ENCODE measurements around the gene ASAP3.

The ASAP3 gene

DNA sequence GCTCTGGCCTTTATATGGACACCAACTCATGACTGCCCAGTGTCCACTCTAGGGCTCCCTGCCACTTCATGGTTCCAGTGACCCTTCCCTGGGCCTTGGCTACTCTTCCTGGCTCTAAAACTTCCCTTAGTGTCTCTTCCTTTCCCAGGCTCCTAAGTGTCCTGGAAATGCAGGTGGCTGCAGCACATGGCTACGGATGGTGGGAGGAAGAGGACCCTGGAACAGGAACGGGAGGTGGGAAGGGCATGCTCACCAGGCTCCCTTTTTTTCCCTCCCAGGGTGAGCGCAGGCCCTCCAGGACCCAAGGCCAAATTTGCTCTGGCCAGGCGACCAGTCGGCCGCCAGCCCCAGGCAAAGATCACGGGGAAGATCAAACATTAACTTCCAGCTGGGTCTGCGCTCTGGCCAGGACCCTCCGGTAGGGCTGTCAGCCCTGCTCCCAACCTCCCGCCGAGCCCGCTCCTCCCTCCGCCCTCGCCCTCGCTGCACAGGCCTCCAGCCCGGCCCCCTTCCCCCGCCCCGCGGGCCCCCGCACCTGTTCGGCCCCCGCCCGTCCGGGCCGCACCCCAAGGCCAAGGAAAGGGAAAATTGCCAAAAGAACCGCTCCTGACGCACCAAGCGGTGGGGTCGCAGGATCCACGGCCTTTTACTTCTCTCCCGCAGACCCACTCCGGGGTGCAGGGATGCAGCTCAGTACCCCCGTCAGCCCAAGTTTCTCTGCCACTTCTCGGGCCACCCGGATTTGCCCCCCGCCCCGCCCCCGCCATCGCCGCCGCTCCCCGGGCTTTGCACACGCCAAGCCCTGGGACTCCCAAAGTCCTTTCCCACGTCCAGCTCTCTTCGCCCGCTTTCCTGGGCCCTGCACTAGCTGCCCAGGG, 60.3 kb downstream of the ASAP3 start:
- DNase-seq (ENCODE audit: low read depth) = no peak

DNA sequence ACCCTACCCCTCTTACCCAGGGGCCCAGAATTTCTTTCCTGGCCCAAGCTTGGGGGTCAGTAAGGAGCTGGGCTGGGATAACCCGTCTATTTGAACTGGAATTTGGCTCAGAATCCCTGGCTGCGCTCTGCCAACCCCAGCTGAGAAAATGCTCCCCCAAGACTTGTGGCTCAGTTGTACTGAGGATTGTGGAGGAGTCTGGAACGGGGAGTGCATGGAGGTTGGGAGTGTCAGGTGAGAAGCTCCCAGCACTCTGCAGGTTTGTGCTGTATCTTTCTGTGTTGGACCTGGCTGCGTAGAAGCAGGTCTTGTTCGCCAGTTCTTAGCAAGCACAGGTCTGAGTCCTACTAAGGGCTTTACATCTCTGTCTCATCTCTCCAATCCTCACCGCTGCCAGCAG, 61.0 kb downstream of the ASAP3 start:
- DNase-seq (ENCODE audit: low read depth) = no peak

DNA sequence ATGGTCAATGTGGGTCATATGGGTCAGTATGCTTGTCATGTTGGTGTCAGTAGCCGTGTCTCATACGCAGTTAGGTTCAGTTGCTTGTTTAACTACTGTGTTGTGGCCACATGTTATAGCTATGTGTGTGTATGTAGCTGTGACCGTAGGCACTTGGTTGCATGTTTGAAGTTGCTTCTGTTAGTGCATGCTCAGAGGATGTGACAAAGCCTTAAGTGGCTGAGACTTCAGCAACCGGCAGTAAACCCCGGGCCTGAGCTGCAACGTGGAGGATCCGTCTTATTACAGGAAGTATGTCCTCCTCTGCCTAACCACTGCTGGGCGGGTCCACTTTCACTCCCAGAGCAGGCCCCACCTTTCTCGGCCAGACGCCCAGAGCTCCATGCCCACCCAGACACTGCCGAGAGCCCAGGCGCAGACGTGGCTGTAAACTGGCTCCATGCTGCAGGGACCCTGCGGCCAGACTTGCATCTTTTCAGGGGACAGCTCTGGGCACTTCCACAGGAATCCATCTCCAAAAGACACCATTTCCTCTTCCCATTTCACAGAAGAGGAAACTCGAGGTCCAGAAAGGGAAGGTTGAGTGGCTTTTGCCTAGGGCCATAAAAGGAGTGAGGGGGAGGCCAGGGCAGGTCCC, 61.6 kb downstream of the ASAP3 start:
- DNase-seq (ENCODE audit: low read depth) = peak; percentile 81

DNA sequence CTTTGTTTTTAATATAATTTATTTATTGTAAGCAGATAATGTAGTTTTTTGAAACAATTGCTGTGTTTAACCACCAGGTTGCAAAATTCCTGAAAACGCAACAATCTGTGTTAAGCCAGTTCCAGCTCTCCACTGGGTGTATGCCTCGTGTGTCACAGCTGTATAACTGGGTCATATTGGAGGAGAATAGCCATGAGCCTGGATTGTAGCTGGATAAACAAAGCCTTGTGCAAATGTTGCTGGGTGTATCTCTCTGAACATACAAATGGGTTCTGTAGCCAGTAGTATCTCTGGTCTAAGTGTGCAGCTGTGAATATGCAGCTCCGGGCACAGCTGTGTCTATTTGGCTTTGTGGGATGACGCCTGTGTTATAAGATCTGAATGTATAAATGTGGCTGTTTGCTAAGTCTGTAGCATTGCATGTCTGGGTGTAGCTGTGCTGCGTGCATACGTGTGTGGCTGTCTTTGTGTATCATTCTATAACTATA, 62.2 kb downstream of the ASAP3 start:
- peak; percentile 79 for DNase-seq (ENCODE audit: low read depth)

DNA sequence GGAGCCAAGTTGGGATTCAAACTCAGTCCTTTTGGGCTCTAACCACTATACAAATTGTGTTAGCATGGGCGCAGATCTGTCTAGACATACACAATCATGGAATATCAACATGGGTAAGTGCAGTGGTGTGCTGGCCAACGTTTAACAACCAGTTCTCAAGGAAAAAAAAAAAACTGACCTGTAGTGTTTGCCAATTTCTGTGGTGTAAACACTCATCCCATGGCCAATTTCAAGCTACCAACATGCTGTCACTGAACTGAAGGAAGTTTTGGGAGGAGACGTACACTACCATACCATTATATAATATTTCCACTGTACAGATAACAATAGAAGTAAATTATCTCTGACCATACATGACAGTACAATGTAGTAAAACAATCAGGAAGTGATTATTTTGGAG, 62.6 kb downstream of the ASAP3 start:
- no peak for DNase-seq (ENCODE audit: low read depth)

DNA sequence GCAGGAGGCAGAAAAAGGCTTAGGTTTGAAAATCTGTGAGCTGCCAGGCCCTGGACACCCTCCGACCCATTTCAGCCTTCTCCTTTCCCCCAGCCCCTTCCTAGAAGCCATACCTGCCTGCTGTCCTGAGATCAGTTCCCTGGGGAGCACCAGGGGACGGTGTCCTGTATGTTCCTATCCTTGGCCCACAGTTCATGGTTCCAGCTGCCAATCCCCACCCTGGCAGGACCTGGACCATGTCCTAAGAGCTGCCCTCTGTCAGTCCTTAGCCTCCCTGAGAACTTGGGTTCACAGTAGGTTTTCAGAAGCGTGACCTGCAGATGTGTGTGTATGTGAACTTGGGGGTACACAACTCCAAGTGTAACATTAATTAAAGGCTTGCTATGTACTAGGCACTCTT, 63.2 kb downstream of the ASAP3 start:
- no peak for DNase-seq (ENCODE audit: low read depth)

DNA sequence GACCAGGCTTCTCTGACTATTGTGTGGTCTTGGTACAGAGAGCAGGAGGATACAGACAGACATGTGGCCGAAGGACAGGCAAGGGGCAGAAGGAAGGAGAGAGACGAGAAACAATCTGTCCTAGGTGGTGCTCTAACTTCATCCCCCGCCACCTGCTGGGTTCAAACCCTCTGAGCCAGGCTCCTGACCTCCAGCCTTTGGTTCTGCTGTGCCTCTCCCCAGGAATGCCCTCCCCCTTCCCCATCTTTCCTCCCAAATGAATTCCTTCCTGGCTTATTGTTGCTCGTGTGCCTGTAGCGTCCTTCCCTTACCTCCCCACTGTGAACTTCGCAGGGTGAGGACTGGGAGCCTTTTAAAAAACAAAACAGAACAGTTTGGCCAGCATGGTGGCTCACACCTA, 64.8 kb downstream of the ASAP3 start:
- DNase-seq (ENCODE audit: low read depth) = no peak

DNA sequence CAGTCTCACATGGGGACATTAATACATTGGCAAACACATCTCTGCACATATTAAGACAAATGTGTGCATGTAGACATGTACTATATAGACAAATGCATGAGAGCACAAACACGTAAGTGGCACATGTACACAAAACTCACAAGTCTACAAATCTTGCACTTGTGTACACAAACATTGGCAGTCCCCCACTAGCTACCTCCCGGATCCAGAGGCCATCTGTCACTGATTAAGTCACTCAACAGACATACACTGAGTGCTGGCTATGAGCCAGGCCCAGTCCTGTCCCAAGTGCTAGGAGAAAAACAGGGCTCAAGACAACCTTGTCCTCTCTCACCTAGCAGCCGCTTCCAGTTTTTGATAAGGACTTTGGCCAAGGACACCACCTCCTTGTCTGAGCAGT, 66.4 kb downstream of the ASAP3 start:
- DNase-seq (ENCODE audit: low read depth) = no peak

DNA sequence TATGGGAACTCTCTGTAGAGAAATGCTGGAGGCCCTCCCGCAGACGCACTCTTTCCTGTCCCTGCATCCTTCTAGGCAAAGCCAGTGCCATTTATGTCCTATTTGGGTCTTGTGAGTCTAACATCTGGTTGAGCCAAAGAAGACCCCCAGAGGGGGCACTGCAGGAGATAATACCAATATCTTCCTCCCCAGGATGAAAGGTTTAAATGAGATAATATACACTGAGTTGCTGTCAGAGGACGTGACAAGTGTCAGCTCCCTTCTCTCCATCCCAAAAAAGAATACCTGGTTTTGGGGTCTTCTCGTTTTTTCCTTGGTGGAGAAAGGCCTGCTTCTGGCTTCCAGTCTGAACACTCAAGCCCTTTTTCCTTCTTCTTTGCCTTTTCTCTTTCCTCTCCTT, 67.0 kb downstream of the ASAP3 start:
- DNase-seq (ENCODE audit: low read depth) = no peak

DNA sequence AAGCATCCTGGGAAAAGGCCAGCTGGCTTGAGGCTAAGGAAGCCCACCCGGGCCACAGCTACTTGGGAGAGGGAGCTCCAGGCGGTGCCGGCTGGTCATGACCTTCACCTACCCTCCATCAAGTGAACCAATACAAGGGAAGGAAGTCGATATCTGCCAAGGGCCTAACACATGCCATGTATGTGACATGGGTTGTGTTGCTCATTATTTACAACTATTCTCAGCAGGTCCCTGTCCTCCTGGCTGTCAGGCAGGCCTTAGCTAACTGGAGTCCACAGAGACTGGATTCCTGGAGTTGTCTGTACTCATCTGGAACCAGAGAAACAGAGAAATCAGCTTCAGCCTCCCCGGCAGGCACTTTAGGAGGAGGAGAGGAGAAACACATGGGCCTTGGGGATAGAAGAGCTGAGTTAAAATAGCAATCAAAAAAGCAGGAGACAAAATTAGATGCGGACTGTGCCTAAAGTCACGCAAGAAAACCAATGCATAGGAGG, 75.1 kb downstream of the ASAP3 start:
- no peak for DNase-seq (ENCODE audit: low read depth)

DNA sequence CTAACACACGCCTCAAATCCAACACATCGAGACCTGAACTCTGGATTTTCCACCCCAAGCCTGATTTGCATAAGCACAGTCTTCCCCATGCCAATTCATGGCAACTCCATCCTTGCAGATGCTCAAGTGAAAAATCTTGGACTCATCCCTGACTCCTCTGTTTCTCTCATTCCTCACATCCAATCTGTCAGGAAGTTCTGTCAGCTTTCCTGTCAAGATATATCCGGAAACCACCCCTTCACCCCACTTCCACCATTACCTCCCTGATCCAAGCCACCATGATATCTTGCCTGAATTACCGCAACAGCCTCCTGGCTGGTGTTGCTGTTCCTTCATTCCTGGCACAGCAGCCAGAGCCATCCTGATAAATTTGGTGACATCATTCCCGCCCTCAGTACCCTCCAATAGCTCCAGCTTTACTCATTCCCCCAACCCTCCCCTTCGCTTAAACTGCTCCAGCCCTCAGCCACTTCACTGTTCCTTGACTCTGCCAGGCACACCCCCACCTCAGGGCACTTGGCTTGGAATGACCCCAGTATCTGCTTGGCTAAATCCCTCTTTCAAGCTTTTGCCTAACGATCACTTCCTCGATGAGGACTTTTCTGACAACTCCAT, 76.9 kb downstream of the ASAP3 start:
- DNase-seq (ENCODE audit: low read depth) = no peak

DNA sequence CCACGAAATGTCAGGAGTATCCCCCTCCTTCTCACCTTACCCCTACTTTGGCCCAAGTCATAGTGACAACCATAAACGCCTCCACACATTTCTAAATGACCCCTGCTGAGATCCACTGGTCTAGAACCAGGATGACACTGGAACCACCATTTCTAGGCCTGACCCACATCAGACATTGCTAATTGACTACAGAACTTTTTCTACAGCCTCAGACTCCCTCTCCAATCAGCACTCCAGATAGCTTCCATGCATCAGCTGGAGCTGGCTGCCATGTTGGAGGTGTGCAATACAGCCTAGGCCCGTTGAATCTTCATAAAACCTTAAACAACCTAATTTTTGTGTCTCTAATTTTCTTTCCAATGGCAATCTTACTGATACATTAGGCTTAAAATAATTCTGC, 78.0 kb downstream of the ASAP3 start:
- no peak for DNase-seq (ENCODE audit: low read depth)

DNA sequence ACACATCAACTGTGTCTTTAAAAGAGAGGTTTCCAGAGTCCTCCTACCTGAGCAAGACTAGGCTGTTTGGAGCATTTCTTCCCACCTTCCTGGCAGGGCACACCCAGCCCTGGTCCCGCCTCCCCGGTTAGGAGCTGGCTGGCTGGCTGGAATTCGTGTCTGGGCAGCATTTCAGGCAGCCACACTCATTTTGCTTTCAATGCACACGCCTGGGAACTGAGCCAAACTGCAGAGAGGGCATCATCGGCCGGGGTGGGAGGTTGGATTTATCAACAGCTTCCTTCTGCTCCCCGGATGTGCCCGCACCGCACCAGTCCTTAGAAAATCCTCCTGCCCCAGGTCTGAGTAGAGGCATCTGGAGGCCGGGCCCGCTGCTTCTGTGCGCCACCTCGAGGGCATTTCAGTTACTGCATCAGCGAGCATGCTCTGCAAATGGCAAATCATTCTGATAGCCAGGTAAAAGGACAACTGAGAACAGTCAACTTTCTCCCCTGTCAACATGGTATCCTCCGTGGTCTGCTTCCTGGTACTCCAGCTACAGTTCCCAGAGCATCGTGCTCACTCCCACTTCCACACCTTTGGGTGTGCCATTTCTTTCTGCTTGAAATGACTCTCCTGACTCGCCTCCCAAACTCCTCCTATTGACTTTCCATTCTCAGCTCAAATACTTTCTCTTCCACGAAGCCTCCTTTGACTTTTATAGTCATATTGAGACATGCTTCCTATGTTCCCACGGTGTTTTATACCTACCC, 80.1 kb downstream of the ASAP3 start:
- DNase-seq (ENCODE audit: low read depth) = peak; percentile 90

DNA sequence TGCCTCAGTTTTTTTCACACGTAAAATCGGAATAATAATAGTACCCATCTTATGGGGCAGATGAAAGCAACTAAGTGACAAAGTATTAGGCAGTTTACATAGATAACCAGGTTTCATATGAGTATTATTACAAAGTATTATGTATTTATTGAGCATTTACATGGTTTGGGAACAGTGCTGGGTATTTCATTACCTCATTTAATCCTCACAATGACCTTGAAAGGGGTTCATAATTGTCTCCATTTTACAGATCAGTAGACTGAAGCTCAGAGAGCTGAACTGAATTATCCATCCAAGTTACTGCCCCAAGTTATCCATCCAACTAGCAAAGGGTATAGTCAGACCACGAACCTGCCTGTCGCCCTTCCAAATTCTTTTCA, 80.6 kb downstream of the ASAP3 start:
- DNase-seq (ENCODE audit: low read depth) = no peak

DNA sequence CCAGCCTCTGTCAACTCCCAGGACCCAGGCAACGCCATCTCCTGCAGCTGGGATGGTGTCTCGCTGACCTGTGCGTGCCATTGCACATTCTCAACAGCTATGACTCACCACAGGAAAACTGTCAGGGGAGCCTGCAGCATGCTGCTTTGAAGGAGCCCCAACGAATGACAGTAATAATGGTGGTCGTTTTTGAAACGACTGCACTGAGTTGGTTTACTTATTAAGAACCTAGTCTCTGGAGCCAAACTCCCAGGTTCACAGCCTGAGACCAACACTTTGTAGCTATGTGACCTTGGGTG, 81.0 kb downstream of the ASAP3 start:
- DNase-seq (ENCODE audit: low read depth) = peak; percentile 78

DNA sequence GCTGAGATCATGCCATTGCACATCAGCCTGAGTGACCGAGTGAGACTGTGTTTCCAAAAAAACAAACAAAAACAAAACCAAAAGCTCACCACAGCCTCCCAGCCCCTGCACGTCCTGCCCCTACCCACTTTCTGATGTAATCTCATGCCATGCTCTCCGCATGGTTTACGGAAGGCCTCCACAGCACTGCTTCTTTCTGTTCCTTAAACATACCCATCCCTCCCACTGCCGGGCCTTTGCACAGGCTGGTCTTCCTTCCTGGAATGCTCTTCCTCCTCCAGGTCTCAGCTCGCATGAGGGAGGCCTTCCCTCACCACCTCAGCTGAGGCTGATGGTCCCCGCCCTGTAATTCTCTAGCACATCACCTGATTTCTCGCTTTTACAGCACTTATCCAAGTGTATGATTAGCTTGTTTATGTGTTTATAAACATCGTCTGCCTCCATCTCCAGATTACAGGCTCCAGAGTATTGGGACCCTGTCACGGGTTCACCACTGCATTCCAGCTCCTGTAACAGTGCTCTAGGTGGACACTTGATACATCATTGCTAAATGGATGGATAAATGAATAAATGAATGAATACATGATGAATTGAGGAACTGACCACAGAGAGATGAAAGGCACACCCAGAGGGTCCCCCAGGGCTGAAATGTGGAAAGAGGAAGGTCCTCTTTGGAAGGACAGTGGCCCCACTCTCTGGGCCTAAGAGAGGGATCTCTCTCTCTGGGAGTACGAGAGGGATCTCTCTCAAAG, 81.5 kb downstream of the ASAP3 start:
- no peak for DNase-seq (ENCODE audit: low read depth)

DNA sequence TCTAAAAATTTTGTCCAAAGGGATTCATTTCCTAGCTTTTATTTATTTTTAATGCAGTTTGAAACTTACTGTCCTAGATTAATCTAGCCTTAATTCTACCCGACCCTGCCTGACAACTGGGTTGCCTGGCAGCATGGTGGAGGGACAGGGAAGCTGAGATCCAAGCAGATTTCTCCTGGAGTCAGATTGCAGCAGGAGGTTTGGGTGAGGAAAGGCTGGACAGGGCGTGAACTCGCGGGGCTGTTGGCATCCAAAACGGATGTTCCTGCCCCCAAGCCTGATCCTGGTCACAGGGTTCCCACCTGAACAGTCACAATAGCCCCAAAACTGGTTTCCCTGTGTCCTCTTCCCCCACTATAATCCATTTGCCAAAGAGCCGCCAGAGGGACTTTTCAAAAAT, 82.7 kb downstream of the ASAP3 start:
- no peak for DNase-seq (ENCODE audit: low read depth)

DNA sequence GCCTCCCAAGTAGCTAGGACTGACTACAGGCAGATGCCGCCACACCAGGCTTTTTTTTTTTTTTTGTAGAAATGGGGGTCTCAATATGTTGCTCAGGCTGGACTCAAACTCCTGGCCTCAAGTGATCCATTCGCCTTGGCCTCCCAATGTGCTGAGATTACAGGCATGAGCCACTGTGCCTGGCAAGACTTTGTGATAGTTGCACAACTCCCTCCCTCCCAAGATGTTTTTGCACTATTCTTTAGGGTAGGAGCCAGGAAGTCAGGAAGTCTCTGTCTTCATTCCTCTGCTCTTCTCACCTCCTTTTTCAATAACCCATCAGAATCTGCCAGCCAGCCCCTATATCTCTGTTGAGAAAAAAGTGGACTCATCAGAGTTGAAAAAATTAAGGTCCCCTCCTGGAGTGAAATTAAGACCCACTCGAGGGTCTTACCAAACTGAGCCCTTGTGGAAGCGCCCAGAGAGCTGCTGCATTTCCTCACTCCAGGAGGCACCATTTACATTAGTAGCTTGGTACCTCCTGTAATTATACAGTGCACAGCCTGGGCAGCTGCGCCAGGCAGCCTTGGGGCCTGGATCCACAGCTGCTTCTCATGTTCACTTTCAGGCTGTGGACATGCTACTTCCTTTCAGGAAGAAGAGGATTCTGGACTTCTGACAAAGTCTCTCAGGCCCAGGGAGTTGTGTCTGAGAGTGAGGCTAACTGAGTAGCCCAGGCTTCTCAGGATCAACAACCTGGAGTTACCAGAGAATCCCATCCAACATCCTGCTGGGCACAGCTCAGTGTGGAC, 83.5 kb downstream of the ASAP3 start:
- DNase-seq (ENCODE audit: low read depth) = peak; percentile 70

DNA sequence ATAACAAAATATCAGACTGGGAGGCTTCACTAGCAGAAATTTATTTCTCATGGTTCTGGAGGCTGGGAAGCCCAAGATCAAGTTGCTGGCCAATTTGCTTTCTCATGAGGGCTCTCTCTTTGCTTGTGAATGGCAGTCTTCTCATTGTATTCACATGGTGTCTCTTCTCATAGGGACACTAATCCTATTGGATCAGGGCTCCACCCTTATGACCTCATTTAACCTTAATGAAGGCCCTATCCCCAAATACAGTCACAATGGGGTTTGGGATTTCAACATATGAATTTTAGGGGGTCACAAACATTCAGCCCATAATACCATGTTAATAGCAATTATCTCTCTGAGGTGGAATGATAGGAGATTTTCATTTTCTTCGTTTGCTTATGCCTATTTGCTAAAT, 84.8 kb downstream of the ASAP3 start:
- DNase-seq (ENCODE audit: low read depth) = no peak

DNA sequence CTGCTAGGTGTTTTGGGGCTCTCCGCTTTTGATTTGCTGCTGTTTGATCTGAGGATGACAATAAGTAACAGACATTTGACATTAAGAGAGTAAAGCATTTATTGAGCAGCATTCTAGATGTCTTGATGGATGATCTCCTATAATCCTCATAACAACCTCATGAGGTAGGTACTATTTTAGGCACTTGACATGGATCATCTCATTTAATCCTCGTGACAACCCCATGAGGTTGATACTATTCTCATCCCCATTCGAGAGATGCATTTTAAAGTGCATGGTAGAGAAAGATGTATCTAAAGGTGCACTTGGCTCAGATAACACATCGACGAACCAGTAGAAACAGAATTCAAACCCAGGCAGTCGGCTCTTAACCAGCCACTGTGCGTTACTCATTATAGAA, 86.1 kb downstream of the ASAP3 start:
- DNase-seq (ENCODE audit: low read depth) = no peak

DNA sequence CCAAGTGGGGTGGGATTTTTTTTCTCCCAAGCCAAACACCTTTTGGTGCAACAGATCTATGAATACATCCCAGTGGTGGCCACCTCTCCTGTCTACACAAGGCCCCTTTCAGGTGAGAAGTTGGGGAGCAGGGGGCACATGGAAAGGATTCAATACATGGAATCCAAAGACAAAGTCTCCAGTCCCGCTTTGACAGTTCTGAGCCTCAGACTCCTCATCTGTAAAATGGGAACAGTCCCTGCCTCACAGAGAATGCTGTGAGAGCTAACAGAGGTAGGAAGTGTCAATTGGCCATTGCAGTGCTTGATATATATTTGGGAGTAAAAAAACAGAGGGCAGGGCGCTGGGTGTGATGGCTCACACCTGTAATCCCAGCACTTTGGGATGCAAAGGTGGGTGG, 87.6 kb downstream of the ASAP3 start:
- DNase-seq (ENCODE audit: low read depth) = no peak
